Thyroid gland (tissue), 4 donors: ENCODE results near the gene SKP1. TPM values are rescaled to one million over a fixed set of nuclear protein-coding genes. Genes with fewer than 3 reads are reported as not detected.

Experiments
- DNase-seq, 2 donors: peaks; one replicate each; pipeline ENCODE4 v3.0.0-alpha.2; 2019
- H3K27ac ChIP-seq, 3 donors: fragments of 200-600 bp; sonication (generic); 1 replicate in 2 of 3; 2 replicates in 1 of 3; pipeline ENCODE4 v1.5.1; 2016 to 2019; ENCODE audit warnings: mild to moderate bottlenecking in 1 of 3, moderate library complexity in 1 of 3
- H3K27me3 ChIP-seq: fragments of 200-600 bp; sonication (generic); one replicate; pipeline ENCODE4 v1.5.1; 2019
- H3K36me3 ChIP-seq, 2 donors: fragments of 200-600 bp; sonication (generic); one replicate each; pipeline ENCODE4 v1.5.1; 2016 to 2019
- H3K4me1 ChIP-seq, 2 donors: fragments of 200-600 bp; sonication (generic); one replicate each; pipeline ENCODE4 v1.5.1; 2017 to 2019
- H3K4me3 ChIP-seq, 3 donors: fragments of 200-600 bp; sonication (generic); replicated peaks in 1 of 3; 1 replicate in 2 of 3; 2 replicates in 1 of 3; pipeline ENCODE4 v1.5.1; 2016; ENCODE audit warnings: mild to moderate bottlenecking in 1 of 3
- H3K9me3 ChIP-seq: fragments of 200-600 bp; sonication (generic); one replicate; pipeline ENCODE4 v1.5.1; 2017
- CTCF ChIP-seq, 6 experiments: fragments of 200-600 bp in 3 of 6; fragments of 450-650 bp in 3 of 6; sonication (generic) in 3 of 6; IDR thresholded peaks; one replicate each; pipeline ENCODE4 v1.5.1; 2016 to 2019; ENCODE audit warnings: antibody characterized with exemption in 6 of 6, mild to moderate bottlenecking in 2 of 6, inconsistent platforms in 1 of 6, moderate library complexity in 1 of 6
- POLR2A ChIP-seq, 2 donors: fragments of 450-650 bp; IDR thresholded peaks; one replicate each; pipeline ENCODE4 v1.6.1; 2017; ENCODE audit warnings: antibody characterized with exemption in 2 of 2, mild to moderate bottlenecking in 2 of 2, moderate library complexity in 1 of 2
- WGBS, 2 donors: methylation state at CpG; one replicate each; pipeline ENCODE4 v1.1.5; 2017; 5-methylcytosine and 5-hydroxymethylcytosine counted together
- intact Hi-C: fragments of 100-400 bp; cut with DNase I; formaldehyde crosslinking; loops from one replicate; pipeline ENCODE4 v1.15.1; 2023
- total RNA-seq, 4 donors: library from RNA; depleted of rRNA; stranded (reverse); fragments of >200 nt; gene quantifications; one replicate each; pipeline ENCODE4 v1.2.3, GENCODE V29; 2016

The SKP1 gene
- total RNA-seq, 4 donors from 2014 or later, result 234 to 418 (median 346) TPM

- Histone ChIP-seq H3K4me3 (no peak overlapping the region), H3K36me3 (no peaks in the 10 kb centered on the region), H3K9me3 (no peaks in the 10 kb centered on the region), H3K4me1 (peaks cover 10 to 25% of the 10 kb centered on the region in 2 donors), H3K27ac (peak overlapping the region in 2 of 3 donors; percentile 23 to 30), H3K27me3 (no peaks in the 10 kb centered on the region)
- DNase-seq, result peak; percentile 64 to 70
- intact Hi-C loops, result loop anchor here (2.0 to 10.0 kb wide), 2 partner anchors 102 to 400 kb away; no protein-coding TSS in a partner anchor
- TF ChIP-seq CTCF (IDR thresholded peaks at IDR 0.05) (peak; percentile 82 to 94 (median 89)), POLR2A (IDR thresholded peaks at IDR 0.05) (no peak)
- WGBS, 2 donors, result 41 to 45% methylated on average over 11 of the region's 11 CpGs
These were observed 7.7 kb upstream of the SKP1 start for GRCh38 chr5:134184155-134185135.

- DNase-seq, result no peak
- Histone ChIP-seq H3K27me3 (no peaks in the 10 kb centered on the region), H3K27ac (peak overlapping the region in 1 of 3 donors; percentile 30), H3K4me1 (peaks cover 10 to 25% of the 10 kb centered on the region in 2 donors), H3K36me3 (no peaks in the 10 kb centered on the region), H3K9me3 (no peaks in the 10 kb centered on the region), H3K4me3 (no peak overlapping the region)
- no peak for TF ChIP-seq CTCF (IDR thresholded peaks at IDR 0.05)
- no peak for TF ChIP-seq POLR2A (IDR thresholded peaks at IDR 0.05)
- intact Hi-C loops, result loop anchor here (10.0 kb wide), 1 partner anchor 401 kb away; no protein-coding TSS in a partner anchor
These were observed 6.7 kb upstream of the SKP1 start for GRCh38 chr5:134183481-134183880.

GRCh38 chr5:134178096-134178419 is 1.3 kb upstream of the SKP1 start:
- H3K27me3 ChIP-seq, result no peaks in the 10 kb centered on the region
- no peak overlapping the region for H3K27ac ChIP-seq
- no peak overlapping the region for H3K4me3 ChIP-seq
- TF ChIP-seq CTCF (IDR thresholded peaks at IDR 0.05) (no peak), POLR2A (IDR thresholded peaks at IDR 0.05) (no peak)
- H3K36me3 ChIP-seq, result peaks cover 0 to 2% of the 10 kb centered on the region in 2 donors
- WGBS, 2 donors, result 90% methylated on average over 3 of the region's 3 CpGs
- intact Hi-C loops, result loop anchor here (5.0 kb wide), 1 partner anchor 49 kb away; the partner anchor contains the start of gene PPP2CA
- H3K4me1 ChIP-seq, result peaks cover 15 to 29% of the 10 kb centered on the region in 2 donors
- no peak for DNase-seq
- H3K9me3 ChIP-seq, result no peaks in the 10 kb centered on the region

- Histone ChIP-seq H3K27me3 (no peaks in the 10 kb centered on the region), H3K27ac (peak overlapping the region; percentile 97 to 99 (median 98)), H3K4me1 (peaks cover 15 to 29% of the 10 kb centered on the region in 2 donors), H3K4me3 (peak overlapping the region; percentile 61 to 92 (median 85)), H3K9me3 (no peaks in the 10 kb centered on the region), H3K36me3 (peaks cover 0 to 8% of the 10 kb centered on the region in 2 donors)
- intact Hi-C loops, result loop anchor here (5.0 kb wide), 1 partner anchor 50 kb away; the partner anchor contains the start of gene PPP2CA
- TF ChIP-seq CTCF (IDR thresholded peaks at IDR 0.05) (no peak), POLR2A (IDR thresholded peaks at IDR 0.05) (no peak)
- 28 to 29% methylated on average over 22 to 24 of the region's 29 CpGs for WGBS, 2 donors
- DNase-seq, result no peak
These were observed 782 bp upstream of the SKP1 start for GRCh38 chr5:134177369-134178095.
